SH-SY5Y (cell line): ENCODE measurements around the gene DEPDC5.

ENCODE experiments used
- GATA2 ChIP-seq: IDR thresholded peaks from 2 replicates; pipeline ENCODE4 v1.6.1; 2011; ENCODE audit warnings: mild to moderate bottlenecking, low read depth, low read length
- GATA3 ChIP-seq: IDR thresholded peaks from 2 replicates; pipeline ENCODE4 v1.6.1; 2011; ENCODE audit warnings: low read depth, mild to moderate bottlenecking, low read length, moderate library complexity

- TF ChIP-seq GATA3 (no peak), GATA2 (no peak)
Observed at GRCh38 chr22:31764785-31765184, 11.0 kb downstream of the DEPDC5 start.
